NCI-H748 (cell line): Measurements from ENCODE around the gene MS4A4E.
A peak's percentile ranks its signal among the peaks of the same experiment; 100 is the strongest.
"Not testable (repeated sequence)": the region's sequence is repeated elsewhere in the genome, so short reads cannot be mapped to it uniquely, and the experiment has no call there.

Source experiments
- DNase-seq: peaks from one replicate; lab custom pipeline; 2025; ENCODE audit not compliant: unreplicated experiment; lab: John Stamatoyannopoulos, UW

MS4A4E gene

DNA sequence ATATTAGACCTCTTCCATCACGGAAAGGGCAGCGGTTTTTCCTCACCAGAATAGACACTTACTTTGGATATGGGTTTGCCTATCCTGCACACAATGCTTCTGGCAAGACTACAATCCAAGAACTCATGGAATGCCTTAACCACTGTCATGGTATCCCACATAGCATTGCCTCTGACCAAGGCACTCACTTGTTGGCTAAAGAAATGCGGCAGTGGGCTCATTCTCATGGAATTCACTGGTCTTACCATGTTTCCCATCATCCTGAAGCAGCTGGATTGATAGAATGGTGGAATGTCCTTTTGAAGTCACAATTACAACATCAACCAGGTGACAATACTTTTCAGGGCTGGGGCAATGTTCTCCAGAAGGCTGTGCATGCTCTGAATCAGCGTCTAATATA, 20.8 kb downstream of the MS4A4E start:
- DNase-seq: no peak

DNA sequence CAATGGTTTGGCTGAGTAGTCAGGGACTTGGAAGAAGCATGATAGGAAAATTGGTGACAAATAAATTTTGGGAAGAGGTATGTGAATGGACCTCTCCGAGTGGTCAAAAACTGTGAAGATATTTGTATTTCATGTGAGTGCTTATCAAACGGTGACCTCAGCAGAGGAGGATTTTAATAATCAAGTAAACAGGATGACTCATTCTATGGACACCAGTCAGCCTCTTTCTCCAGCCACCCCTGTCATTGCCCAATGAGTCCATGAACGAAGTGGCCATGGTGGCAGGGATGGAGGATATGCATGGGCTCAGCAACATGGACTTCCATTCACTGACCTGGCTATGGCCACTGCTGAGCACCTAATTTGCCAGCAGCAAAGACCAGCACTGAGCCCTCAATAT, 21.2 kb downstream of the MS4A4E start:
- DNase-seq: no peak

DNA sequence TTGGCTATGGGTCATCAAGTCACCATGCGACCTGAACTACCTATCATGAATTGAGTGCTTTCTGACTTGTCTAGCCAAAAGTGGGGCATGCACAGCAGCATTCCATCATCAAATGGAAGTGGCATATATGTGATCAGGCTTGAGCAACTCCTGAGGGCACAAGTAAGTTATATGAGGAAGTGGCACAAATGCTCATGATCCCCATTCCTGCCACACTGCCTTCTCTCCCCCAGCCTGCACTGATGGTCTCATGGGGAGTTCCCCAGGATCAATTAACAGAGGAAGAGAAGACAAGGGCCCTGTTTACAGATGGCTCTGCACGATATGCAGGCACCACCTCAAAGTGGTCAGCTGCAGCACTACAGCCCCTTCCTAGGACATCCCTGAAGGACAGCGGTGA, 21.8 kb downstream of the MS4A4E start:
- no peak for DNase-seq

DNA sequence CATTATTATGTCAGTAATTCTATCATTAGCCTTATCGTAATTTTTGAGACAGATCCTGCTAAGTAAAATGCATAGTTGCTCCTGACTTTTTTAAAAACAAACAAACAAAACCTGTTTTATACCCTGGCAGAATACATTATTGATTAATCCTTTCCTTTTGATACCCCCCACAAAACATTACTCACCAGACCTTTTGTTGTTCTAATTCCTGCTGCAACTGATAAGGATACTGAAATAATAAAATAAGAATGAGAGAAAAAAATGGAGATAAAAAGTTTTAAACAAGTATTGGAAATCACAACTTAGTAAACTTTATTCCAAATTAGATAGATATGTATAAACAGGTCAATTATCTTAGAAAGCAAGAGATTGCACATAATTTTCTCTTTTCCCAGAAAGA, 28.6 kb downstream of the MS4A4E start:
- no peak for DNase-seq

DNA sequence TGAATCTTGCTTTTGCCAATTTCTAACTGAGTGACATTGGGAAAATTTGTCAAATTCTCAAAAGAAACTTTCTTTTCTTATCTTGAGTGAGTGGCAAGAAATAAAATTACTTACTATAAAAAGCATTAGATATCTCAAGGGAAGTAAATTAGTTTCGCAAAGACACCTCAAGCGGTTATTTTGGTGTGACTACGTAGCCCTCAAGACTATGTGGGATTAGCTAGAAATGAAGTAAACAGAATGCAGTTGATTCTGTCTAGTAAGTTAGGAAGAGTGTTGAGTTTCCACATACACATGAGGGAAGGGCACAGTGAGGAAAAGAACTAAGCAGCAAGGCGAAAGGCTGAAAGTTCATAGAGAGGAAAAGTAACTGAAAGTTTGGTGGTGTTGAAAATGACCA, 31.7 kb downstream of the MS4A4E start:
- DNase-seq: no peak

DNA sequence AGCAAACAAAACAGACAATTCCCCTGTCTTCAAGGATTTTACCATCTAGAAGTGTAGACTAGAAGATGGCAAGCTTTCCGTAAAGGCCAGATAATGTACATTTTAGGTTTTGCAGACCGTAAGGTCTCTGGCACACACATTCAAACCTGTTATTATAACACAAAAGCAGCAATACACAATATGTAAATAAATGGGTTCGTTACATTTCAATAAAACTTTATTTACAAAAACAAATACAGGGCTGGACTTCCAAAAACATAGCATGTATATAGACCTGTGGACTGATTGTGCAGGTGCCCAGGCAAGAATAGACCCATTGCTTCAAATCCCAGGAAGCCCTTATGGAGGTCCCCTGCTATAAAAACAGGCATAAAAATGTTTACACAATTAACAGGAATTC, 33.0 kb downstream of the MS4A4E start:
- no peak for DNase-seq

DNA sequence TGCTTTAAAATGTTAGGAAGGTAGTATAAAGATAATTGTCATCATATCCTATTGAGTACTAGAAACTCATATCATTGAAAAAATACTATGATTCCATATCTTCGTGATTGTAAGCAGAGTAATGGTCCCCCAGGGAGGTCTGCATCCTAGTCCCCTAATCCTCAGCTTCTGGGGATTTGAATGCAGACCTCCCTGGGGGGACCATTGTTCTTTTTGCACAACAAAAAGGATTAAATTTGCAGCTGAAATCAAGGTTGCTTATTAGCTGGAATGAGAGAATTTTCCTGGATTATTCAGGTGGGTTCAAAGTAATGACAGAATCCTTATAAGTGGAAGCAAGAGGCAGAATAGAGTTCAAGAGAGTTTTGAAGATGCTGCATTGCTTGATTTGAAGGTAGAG, 34.0 kb downstream of the MS4A4E start:
- DNase-seq: no peak

DNA sequence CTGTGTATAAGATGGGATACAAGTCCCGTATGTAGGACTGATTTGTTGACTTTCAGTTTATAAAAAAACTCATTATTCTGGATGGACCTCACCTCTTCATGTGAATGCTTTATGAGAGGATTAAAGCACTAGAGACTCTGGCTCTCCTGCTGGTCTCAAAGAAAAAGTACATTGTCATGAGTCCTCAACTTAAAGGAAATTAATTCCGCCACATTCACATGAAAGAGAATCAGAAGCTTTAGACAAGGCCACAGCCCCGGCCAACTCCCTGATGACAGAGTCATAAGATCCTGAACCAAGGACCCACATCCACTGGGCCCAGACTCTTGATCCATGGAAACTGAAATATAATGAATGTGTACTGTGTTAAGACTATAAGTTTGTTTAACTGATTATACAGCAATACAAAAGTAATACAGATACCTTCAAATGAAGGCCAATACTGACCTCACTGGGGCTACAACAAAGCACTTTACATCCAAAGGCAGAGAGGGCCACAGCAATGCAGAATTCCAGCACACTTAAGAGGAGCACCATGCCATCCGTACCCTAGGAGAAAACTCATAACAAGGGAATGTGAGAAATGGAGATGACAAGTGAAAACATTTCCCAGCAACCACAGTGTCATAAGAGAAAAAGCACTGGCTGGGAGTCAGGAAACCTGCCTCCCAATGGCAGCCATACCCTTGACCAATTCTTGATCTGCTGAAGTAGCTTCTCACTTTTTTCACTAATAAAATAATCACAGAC, 34.6 kb downstream of the MS4A4E start:
- DNase-seq: no peak

DNA sequence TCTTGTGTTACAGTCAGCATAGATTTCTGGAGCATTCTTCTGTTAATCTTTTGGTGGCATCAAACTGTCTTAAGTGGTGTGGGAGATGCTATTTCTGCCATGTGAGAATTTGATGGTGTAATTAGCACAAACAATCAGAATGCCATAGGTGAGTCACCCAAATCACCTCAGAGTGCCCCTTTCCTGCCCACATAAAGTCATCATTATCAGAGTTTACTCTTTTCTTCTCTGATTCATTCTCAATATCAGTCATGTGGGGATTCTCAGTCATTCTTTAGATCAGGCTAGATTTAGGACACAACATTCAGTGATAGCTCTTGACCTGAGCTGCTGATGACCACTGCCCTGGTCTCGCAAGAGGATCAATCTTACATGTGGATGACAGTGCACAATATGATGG, 36.3 kb downstream of the MS4A4E start:
- no peak for DNase-seq

DNA sequence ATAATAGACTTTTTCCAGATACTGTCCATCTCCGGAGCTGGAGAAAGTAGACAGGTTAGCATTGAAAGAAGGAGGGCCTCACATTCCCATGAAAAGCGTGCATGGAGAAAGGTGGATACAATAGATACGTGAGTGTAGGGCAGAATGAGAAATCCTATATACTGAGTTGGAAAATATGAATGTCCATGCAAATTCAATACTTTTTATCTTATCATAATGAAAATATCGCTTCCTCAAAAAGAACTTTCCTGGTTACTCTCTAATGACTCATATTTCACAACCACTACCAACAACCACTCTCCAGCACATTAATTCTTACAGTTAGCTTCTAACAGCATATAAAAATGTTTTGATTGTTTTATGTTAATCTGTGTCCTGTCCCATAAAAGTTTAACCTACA, 38.0 kb downstream of the MS4A4E start:
- no peak for DNase-seq

DNA sequence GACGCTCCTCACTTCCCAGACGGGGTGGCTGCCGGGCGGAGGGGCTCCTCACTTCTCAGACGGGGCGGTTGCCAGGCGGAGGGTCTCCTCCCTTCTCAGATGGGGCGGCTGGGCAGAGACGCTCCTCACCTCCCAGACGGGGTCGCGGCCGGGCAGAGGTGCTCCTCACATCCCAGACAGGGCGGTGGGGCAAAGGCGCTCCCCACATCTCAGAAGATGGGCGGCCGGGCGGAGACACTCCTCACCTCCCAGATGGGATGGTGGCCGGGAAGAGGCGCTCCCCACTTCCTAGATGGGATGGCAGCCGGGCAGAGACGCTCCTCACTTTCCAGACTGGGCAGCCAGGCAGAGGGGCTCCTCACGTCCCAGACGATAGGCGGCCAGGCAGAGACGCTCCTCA, 41.6 kb downstream of the MS4A4E start:
- not testable (repeated sequence) for DNase-seq

DNA sequence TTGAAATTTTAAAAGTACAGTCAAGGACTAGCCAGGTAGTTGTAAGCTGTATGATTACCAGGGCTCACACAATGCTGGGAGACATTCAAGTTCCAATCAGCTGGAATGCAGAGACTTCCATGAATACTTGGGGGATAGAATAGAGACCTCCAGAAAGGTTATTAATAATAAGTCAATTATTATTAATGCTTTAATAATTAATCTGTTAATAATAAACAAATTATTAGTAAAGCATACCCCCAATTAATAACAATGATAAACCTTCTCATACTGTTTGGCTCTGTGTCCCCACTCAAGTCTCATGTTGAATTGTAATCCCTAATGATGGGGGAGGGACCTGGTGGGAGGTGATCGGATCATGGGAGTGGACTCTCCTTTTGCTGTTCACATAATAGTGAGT, 45.5 kb downstream of the MS4A4E start:
- no peak for DNase-seq

DNA sequence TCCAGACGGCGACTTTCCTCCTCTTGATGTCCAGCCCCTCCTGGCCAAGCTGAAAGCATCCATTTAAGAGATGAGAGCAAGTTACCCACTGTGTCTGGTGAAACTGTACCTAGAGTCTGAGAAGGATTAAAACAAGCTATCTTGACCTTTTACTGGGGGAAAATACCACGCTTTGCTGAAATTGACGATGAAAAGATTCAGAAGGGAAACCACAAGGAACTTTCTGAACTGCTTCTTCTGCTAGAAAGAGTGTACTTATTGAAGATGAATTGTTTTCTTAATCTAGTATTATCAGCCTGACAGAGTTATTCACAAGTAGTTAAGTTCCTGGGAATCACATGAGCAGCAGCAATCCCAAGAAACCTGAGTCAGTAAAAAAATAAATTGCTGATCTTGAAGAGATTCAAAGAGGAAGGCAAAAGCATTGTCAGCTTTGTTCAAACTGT, 47.0 kb downstream of the MS4A4E start:
- DNase-seq: no peak

DNA sequence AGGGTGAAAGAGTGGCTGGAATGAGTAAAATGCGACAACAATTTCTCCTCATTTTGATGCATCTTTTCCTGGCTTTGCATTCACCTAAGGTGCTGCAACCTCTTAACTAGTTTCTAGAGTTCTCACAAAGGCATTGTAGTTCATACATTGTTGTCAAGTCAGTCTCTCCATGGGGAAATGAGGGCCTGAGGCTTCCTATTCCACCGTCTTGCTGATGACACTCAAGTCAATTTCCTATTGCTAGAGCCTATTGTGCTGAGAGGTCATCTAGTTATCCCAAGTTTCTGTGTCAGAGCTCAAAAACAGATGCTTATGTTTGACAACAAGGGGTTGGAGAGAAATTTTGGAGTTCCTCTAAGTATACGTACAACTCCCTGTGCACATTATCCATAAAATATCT, 48.4 kb downstream of the MS4A4E start:
- DNase-seq: no peak

DNA sequence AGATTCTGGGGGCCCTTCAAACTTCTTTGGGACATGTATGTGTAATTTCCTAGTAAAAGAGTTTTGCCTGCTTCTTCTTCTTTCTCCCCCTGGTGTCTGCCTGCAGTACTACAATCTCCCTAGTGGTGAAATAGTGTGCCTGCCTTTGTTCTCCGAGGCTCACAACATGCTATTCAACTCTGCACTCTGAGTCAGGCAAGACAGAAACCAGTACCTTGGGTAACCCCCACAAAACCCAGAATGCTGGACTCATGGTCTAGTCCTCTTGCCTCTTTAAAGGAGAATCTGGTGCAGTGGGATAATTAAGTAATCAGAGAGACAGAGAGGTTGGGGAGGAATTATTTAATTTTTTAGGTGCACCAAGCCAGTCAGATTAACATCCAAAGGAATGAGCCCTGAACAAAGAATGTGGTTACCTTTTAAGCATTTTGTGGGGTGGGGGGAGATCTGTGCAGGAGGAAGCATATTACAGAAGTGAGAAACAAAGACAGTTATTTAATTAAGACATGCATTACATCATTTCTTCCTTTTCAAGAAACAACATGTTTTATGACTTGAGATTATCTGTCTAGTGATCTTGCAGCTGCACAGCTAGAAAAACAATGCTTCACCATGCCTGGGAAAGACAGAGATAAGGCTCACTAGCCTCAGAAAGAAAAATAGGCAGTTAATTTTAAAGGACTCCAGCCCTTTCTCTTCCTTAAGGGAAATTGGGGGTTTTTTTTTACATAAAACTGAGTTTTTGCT, 49.1 kb downstream of the MS4A4E start:
- peak; percentile 47 for DNase-seq

DNA sequence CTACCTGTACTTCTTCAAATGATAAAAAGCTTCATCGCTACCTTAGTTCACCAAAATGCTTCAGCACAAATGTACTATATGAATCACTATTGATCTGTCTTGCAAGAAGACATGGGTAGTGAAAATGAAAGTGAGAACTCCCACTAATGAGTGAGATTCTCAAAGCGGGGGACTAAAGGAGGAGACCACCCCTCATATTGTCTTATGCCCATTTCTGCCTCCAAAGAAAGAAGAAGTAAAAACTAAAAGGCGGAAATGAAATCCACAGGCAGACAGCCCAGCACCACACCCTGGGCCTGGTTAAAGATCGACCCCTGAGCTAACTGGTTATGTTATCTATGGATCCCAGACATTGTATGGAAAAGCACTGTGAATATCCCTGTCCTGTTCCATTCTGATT, 50.4 kb downstream of the MS4A4E start:
- DNase-seq: not testable (repeated sequence)

DNA sequence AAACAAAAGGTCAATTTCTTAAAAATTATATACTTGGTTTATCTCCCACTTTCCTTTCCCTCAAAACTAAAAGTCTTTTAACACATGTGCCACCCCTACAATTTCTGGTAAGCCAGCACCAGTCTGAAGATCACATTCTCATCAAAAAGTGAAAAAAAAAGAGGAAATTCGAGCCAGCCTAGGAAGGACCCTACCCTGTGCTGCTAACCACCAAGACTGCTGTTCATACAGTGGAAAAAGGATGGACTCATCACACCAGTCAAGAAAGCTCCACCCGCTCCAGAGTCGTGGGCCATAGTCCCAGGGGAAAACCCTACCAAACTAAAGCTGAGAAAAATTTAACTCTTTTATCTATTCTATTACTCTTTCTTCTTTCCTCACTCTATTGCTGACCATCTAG, 54.5 kb downstream of the MS4A4E start:
- not testable (repeated sequence) for DNase-seq

DNA sequence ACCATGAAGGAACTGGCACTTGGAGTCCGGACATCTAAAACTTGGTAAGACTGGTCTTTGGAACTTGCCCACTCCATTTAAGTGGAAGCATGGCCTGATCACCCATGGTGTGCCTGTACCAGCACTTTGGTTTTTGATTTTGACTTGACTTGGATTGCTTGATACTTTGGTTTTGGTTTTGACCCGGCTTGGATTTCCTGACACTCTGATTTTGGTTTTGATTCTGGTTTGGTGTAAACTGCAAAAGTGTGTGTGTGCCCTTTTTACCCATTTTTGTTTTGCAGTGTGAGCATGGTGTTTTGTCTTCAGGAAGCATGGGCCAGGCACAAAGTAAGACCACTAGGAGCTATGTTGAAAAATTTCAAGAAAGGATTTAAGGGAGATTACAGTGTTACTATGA, 56.8 kb downstream of the MS4A4E start:
- DNase-seq: not testable (repeated sequence)

DNA sequence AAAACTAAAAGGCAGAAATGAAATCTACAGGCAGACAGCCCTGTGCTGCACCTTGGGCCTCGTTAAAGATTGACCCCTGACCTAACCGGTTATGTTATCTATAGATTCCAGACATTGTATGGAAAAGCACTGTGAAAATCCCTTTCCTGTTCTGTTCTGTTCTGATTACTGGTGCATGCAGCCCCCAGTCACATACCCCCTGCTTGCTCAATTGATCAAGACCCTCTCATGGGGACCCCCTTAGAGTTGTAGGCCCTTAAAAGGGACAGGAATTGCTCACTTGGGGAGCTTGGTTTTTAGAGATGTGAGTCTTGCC, 57.5 kb downstream of the MS4A4E start:
- not testable (repeated sequence) for DNase-seq

DNA sequence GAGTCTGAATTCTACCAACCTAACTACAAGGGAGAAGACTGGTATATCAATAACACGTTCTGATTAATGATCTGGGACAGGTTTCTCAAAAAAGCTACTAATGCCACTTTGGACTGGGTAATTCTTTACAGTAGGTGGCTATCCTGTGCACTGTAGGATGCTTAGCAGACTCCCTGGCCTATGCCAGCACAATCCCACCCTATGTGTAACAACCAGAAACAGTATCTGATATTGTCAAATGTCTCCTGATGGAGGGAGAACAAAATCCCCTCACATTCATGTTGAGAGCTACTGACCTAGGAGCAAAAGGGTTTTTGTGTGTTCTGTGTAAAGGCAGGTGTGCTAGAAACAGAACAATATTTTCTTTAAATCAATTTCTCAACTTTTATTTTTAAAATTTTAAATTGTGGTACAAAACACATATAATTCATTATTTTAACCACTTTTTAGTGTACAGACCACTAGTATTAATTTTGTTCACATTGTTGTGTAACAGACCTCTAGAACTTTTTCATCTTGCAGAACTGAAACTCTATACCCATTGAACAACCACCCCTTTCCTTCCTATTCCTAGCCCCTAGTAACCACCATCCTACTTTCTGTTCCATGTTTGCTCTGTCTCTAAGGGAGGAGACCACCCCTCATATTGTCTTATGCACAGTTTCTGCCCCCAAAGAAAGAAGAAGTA, 58.0 kb downstream of the MS4A4E start:
- no peak for DNase-seq

DNA sequence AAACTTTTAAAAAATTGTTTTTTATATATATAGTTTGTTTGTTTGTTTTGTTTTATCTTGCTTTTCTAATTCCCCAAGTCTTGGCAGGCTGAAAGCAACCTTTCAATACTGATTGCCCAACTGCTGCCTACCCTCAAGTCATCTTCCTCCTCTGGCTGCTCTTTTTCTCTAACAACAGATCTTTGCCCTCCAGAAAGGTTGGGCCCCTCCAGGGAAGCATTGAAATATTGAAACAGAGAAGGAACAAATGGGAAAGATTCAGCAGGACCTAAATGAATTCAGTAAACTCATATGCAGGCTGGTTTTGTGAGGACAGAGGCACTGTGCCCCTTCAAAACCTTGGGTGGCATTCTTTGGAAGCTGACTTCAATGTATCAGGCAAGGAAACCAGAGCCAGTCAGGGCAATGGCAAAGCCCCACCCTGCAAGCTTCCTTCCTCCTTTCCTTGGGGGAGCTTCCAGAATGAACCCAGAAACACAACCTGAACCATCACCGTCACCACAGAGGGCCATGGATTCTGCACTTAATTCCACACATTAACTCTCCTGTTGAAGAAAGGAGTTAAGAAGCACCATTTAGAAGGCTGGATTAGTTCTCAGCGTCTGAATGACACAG, 59.2 kb downstream of the MS4A4E start:
- no peak for DNase-seq
